Chondrocyte (in vitro differentiated cells): ENCODE measurements around the gene SPR. TPM values are rescaled to one million over a fixed set of nuclear protein-coding genes. Genes with fewer than 3 reads are reported as not detected.

ENCODE experiments used
- DNase-seq: peaks from one replicate; pipeline ENCODE4 v3.0.0; 2021; ENCODE audit warnings: mixed read lengths, low spot score
- H3K27ac Mint-ChIP-seq: one replicate; pipeline ENCODE4 v1.8.0; 2021; ENCODE audit warnings: mild to moderate bottlenecking, moderate library complexity, mixed read lengths; ENCODE audit not compliant: unreplicated experiment
- H3K27me3 Mint-ChIP-seq: 2 replicates; pipeline ENCODE4 v1.8.0; 2021; ENCODE audit warnings: low read depth, mixed read lengths
- H3K36me3 Mint-ChIP-seq: 2 replicates; pipeline ENCODE4 v1.8.0; 2021; ENCODE audit warnings: low read depth, mixed read lengths
- H3K4me1 Mint-ChIP-seq: 2 replicates; pipeline ENCODE4 v1.8.0; 2021; ENCODE audit warnings: low read depth, mild to moderate bottlenecking, mixed read lengths
- H3K4me3 Mint-ChIP-seq: one replicate; pipeline ENCODE4 v1.8.0; 2021; ENCODE audit warnings: mild to moderate bottlenecking, moderate library complexity, mixed read lengths; ENCODE audit not compliant: unreplicated experiment
- H3K9me3 Mint-ChIP-seq: 2 replicates; pipeline ENCODE4 v1.8.0; 2021; ENCODE audit warnings: low read depth, mixed read lengths
- CTCF ChIP-seq: fragments of 200-600 bp; sonication (generic); IDR thresholded peaks from 2 replicates; pipeline ENCODE4 v1.5.0; 2021; ENCODE audit warnings: antibody characterized with exemption, mild to moderate bottlenecking, moderate library complexity
- long read RNA-seq: library from polyadenylated mRNA; stranded (forward); transcript quantifications from one replicate; pipeline ENCODE4 v2.0.0, GENCODE V29; 2021
- total RNA-seq: library from RNA; stranded (reverse); gene quantifications from 3 replicates; pipeline ENCODE4 v1.2.1, GENCODE V29; 2021

SPR gene
- total RNA-seq: 8.9 to 13.5 TPM (median 12.8 TPM) in 3 replicates
- long read RNA-seq, transcript SPR-201 (3 exons, 1,480 nt): major isoform, 16 of 20 reads
- long read RNA-seq, partial matches to known transcripts: 3 of 20 reads
- long read RNA-seq, other reads (novel, unspliced or antisense): 1 of 20 reads

- Mint-ChIP-seq H3K27me3 (peaks cover 2% of the 10 kb centered on the region), H3K9me3 (no peaks in the 10 kb centered on the region), H3K4me1 (peaks cover 8% of the 10 kb centered on the region), H3K4me3 (peak within 1 kb of the TSS; percentile 74), H3K27ac (peak within 1 kb of the TSS; percentile 68), H3K36me3 (peaks cover 5% of the 10 kb centered on the region)
- DNase-seq: no peak
- TF ChIP-seq CTCF: no peak
These were observed at the start of gene SPR for GRCh38 chr2:72887032-72887739. Gene SPR, plus strand, starts transcription at chr2:72887408. Its CDS starts 25 bp downstream, at chr2:72887433.

GRCh38 chr2:72840066-72840465 lies 47.1 kb upstream of the SPR start:
- Mint-ChIP-seq H3K9me3 (no peaks in the 10 kb centered on the region), H3K27ac (no peak overlapping the region), H3K27me3 (peaks cover 27% of the 10 kb centered on the region), H3K36me3 (peaks cover 2% of the 10 kb centered on the region), H3K4me1 (no peaks in the 10 kb centered on the region), H3K4me3 (no peak overlapping the region)
- no peak for DNase-seq
- TF ChIP-seq CTCF: no peak

- H3K36me3 Mint-ChIP-seq: peaks cover 2% of the 10 kb centered on the region
- TF ChIP-seq CTCF: no peak
- no peak overlapping the region for H3K27ac Mint-ChIP-seq
- H3K4me3 Mint-ChIP-seq: no peak overlapping the region
- peaks cover 16% of the 10 kb centered on the region for H3K27me3 Mint-ChIP-seq
- no peaks in the 10 kb centered on the region for H3K9me3 Mint-ChIP-seq
- no peak for DNase-seq
- no peaks in the 10 kb centered on the region for H3K4me1 Mint-ChIP-seq
These were observed 45.6 kb upstream of the SPR start for GRCh38 chr2:72841462-72842125.

GRCh38 chr2:72843301-72843700 lies 43.9 kb upstream of the SPR start:
- Mint-ChIP-seq H3K27ac (no peak overlapping the region), H3K4me3 (no peak overlapping the region), H3K9me3 (no peaks in the 10 kb centered on the region), H3K27me3 (peaks cover 16% of the 10 kb centered on the region), H3K4me1 (no peaks in the 10 kb centered on the region), H3K36me3 (peaks cover 2% of the 10 kb centered on the region)
- DNase-seq: no peak
- no peak for TF ChIP-seq CTCF

- H3K4me1 Mint-ChIP-seq: no peaks in the 10 kb centered on the region
- no peak overlapping the region for H3K4me3 Mint-ChIP-seq
- H3K27me3 Mint-ChIP-seq: peaks cover 23% of the 10 kb centered on the region
- no peaks in the 10 kb centered on the region for H3K36me3 Mint-ChIP-seq
- H3K9me3 Mint-ChIP-seq: no peaks in the 10 kb centered on the region
- TF ChIP-seq CTCF: no peak
- no peak for DNase-seq
- no peak overlapping the region for H3K27ac Mint-ChIP-seq
These were observed 40.8 kb upstream of the SPR start for GRCh38 chr2:72846171-72847095.
